Endodermal cell (in vitro differentiated cells): ENCODE data around the gene EPSTI1. TPM values are rescaled to one million over a fixed set of nuclear protein-coding genes. Genes with fewer than 3 reads are reported as not detected.

Source experiments
- DNase-seq: peaks from one replicate; pipeline ENCODE4 v3.0.0-alpha.2; 2017
- H3K27ac ChIP-seq: 2 replicates; pipeline ENCODE4 v1.5.1; 2013; ENCODE audit warnings: mild to moderate bottlenecking, low read depth, low read length, moderate library complexity
- H3K27me3 ChIP-seq: 2 replicates; pipeline ENCODE4 v1.6.1; 2013; ENCODE audit warnings: mild to moderate bottlenecking, low read length, moderate library complexity; ENCODE audit not compliant: insufficient read depth, control insufficient read depth, poor library complexity, severe bottlenecking
- H3K36me3 ChIP-seq: 2 replicates; pipeline ENCODE4 v1.7.0; 2013; ENCODE audit warnings: mild to moderate bottlenecking, low read length, moderate library complexity; ENCODE audit not compliant: control insufficient read depth, insufficient read depth
- H3K4me1 ChIP-seq: one replicate; pipeline ENCODE4 v1.7.0; 2013; ENCODE audit warnings: low read length; ENCODE audit not compliant: control insufficient read depth, insufficient read depth
- H3K4me3 ChIP-seq: 2 replicates; pipeline ENCODE4 v1.5.1; 2013; ENCODE audit warnings: mild to moderate bottlenecking, low read length, moderate library complexity
- H3K9ac ChIP-seq: 2 replicates; pipeline ENCODE4 v1.6.1; 2013; ENCODE audit warnings: mild to moderate bottlenecking, low read length, moderate library complexity; ENCODE audit not compliant: poor library complexity, severe bottlenecking; ENCODE audit errors: extremely low read depth
- H3K9me3 ChIP-seq: 2 replicates; pipeline ENCODE4 v1.6.1; 2013; ENCODE audit warnings: mild to moderate bottlenecking, low read length, moderate library complexity; ENCODE audit not compliant: control insufficient read depth
- H3K27ac Mint-ChIP-seq: 2 replicates; pipeline ENCODE4 v1.8.0; 2020; ENCODE audit warnings: mixed read lengths
- H3K27me3 Mint-ChIP-seq: 2 replicates; pipeline ENCODE4 v1.8.0; 2021; ENCODE audit warnings: mild to moderate bottlenecking, mixed read lengths; ENCODE audit not compliant: insufficient read depth
- H3K36me3 Mint-ChIP-seq: 2 replicates; pipeline ENCODE4 v1.8.0; 2020; ENCODE audit warnings: low read depth, mixed read lengths
- H3K4me1 Mint-ChIP-seq: 2 replicates; pipeline ENCODE4 v1.8.0; 2020; ENCODE audit warnings: mixed read lengths
- H3K4me3 Mint-ChIP-seq: 2 replicates; pipeline ENCODE4 v1.8.0; 2020; ENCODE audit warnings: mild to moderate bottlenecking, moderate library complexity, mixed read lengths
- H3K9me3 Mint-ChIP-seq: 2 replicates; pipeline ENCODE4 v1.8.0; 2020; ENCODE audit warnings: mild to moderate bottlenecking, mixed read lengths
- WGBS, 2 experiments: methylation state at CpG; one replicate each; pipeline versions ENCODE4 v1.1.5 to v1.1.7; 2013; ENCODE audit warnings: missing lambda C conversion rate in 2 of 2, mixed read lengths in 1 of 2; ENCODE audit not compliant: insufficient coverage in 1 of 2, insufficient read length in 1 of 2; 5-methylcytosine and 5-hydroxymethylcytosine counted together
- total RNA-seq, 2 donors: library from RNA; stranded (reverse); fragmentation: NEBNext Ultra II Directional in 1 of 2; extraction: Animal tissue kit (Norgen Biotek cat#: 25700) in 1 of 2; gene quantifications; 2 replicates in 1 of 2; 3 replicates in 1 of 2; pipeline ENCODE4 v1.2.1, GENCODE V29; 2021
- TF ChIP-seq, protein P1 (sequence below): fragments of 200-600 bp; sonication (generic); conservative IDR thresholded peaks from 2 replicates; pipeline ENCODE4 v1.5.0; 2021; ENCODE audit warnings: antibody characterized with exemption, mild to moderate bottlenecking

The EPSTI1 gene
- total RNA-seq, 2 donors from 2014 or later: 33.8 to 101 TPM

GRCh38 chr13:43039966-43040365 is 47.9 kb upstream of the EPSTI1 start:
- Mint-ChIP-seq H3K36me3 (peaks cover 25% of the 10 kb centered on the region), H3K4me1 (peaks cover 52% of the 10 kb centered on the region)
- WGBS, 2 experiments: 88 to 95% methylated on average over 1 to 2 of the region's 2 CpGs

DNA sequence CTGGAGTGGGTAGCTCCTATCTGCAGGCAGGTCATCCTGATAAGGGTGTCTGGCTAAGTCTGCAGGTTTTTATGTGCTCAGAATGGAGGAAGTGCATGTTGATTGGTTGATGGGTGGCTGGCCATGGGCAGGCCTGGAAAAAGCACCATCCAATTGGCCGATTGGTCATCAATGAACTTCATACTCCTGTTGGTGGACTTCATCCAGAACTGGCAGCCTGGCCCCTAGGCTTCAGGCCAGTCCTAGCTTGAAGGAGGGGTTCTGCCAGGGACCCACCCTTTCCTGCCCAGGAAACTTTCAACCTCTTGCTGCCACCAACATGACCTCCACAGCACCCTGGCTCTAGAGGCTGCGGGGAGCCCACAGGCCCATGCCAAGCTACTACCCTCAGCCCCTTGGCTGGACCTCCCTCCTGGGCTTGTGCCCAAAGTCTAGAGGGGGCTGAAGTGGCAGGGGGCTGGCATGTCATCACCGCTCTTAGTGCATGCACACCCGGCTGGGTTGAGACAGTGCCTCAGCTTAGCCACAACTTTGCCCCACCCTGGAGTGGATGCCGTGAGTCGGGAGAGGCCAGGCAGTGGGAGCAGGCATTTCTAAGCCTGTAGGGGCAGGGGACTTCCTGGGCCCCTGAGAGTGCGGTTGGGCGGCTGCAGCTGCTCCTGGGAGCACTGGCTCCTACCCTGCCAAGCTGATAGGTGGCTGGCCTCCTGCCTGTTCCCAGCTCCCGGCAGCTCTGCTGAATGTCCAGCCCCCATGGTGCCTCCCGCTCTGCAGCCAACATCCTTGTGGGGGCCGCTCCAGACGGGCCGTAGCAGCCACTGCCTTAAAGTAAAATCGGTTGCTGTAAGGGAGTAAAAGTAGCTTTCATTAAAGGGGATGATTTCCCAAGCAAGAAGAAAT is 44.6 kb upstream of the EPSTI1 start:
- TF ChIP-seq, protein P1, sequence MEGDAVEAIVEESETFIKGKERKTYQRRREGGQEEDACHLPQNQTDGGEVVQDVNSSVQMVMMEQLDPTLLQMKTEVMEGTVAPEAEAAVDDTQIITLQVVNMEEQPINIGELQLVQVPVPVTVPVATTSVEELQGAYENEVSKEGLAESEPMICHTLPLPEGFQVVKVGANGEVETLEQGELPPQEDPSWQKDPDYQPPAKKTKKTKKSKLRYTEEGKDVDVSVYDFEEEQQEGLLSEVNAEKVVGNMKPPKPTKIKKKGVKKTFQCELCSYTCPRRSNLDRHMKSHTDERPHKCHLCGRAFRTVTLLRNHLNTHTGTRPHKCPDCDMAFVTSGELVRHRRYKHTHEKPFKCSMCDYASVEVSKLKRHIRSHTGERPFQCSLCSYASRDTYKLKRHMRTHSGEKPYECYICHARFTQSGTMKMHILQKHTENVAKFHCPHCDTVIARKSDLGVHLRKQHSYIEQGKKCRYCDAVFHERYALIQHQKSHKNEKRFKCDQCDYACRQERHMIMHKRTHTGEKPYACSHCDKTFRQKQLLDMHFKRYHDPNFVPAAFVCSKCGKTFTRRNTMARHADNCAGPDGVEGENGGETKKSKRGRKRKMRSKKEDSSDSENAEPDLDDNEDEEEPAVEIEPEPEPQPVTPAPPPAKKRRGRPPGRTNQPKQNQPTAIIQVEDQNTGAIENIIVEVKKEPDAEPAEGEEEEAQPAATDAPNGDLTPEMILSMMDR: no peak
- Mint-ChIP-seq H3K9me3 (peaks cover 8% of the 10 kb centered on the region), H3K27me3 (no peaks in the 10 kb centered on the region), H3K4me3 (no peak overlapping the region), H3K27ac (no peak overlapping the region), H3K36me3 (peaks cover 46% of the 10 kb centered on the region), H3K4me1 (peaks cover 30% of the 10 kb centered on the region)
- Histone ChIP-seq H3K9ac (no peak overlapping the region), H3K27ac (no peak overlapping the region), H3K9me3 (peaks cover 13% of the 10 kb centered on the region), H3K4me3 (no peak overlapping the region), H3K4me1 (peaks cover 6% of the 10 kb centered on the region), H3K36me3 (peaks cover 14% of the 10 kb centered on the region), H3K27me3 (no peaks in the 10 kb centered on the region)
- no peak for DNase-seq
- whole genome bisulfite sequencing, 2 experiments: 91 to 94% methylated on average over 11 to 14 of the region's 14 CpGs

More at GRCh38 chr13:43039966-43040365, 47.9 kb upstream of the EPSTI1 start:
- Histone ChIP-seq H3K36me3 (peaks cover 6% of the 10 kb centered on the region), H3K27me3 (no peaks in the 10 kb centered on the region), H3K9ac (no peak overlapping the region), H3K4me1 (peaks cover 24% of the 10 kb centered on the region), H3K9me3 (peaks cover 5% of the 10 kb centered on the region), H3K27ac (no peak overlapping the region), H3K4me3 (no peak overlapping the region)
- no peak overlapping the region for H3K4me3 Mint-ChIP-seq
- no peaks in the 10 kb centered on the region for H3K27me3 Mint-ChIP-seq
- no peaks in the 10 kb centered on the region for H3K9me3 Mint-ChIP-seq
- TF ChIP-seq, protein P1: no peak
- DNase-seq: no peak
- H3K27ac Mint-ChIP-seq: no peak overlapping the region

- Histone ChIP-seq H3K9ac (no peak overlapping the region), H3K36me3 (peaks cover 17% of the 10 kb centered on the region), H3K27me3 (no peaks in the 10 kb centered on the region), H3K4me3 (no peak overlapping the region), H3K9me3 (peaks cover 13% of the 10 kb centered on the region), H3K27ac (no peak overlapping the region), H3K4me1 (no peaks in the 10 kb centered on the region)
- Mint-ChIP-seq H3K27ac (no peak overlapping the region), H3K4me1 (peaks cover 14% of the 10 kb centered on the region), H3K27me3 (no peaks in the 10 kb centered on the region), H3K9me3 (peaks cover 8% of the 10 kb centered on the region), H3K36me3 (peaks cover 47% of the 10 kb centered on the region), H3K4me3 (no peak overlapping the region)
- DNase-seq: no peak
- 80 to 93% methylated on average over 1 to 3 of the region's 3 CpGs for whole genome bisulfite sequencing, 2 experiments
- TF ChIP-seq, protein P1: no peak
These were observed 41.0 kb upstream of the EPSTI1 start for GRCh38 chr13:43033038-43033437.
